Right lobe of liver (tissue), 6 donors: ENCODE measurements around the gene CDH1. TPM values are rescaled to one million over a fixed set of nuclear protein-coding genes. Genes with fewer than 3 reads are reported as not detected.

Experiments
- ATAC-seq, 4 donors: fragments of 200-7000 bp; cut with Tn5 transposase; one replicate each; pipeline ENCODE4 v1.9.1; 2020; ENCODE audit warnings: mild to moderate bottlenecking in 4 of 4, moderate library complexity in 4 of 4
- DNase-seq, 3 donors: peaks; one replicate each; pipeline ENCODE4 v3.0.0-alpha.2; 2020
- H3K27ac ChIP-seq, 3 donors: fragments of 200-600 bp; one replicate each; pipeline ENCODE4 v1.8.0; 2022
- H3K27me3 ChIP-seq, 2 donors: fragments of 200-600 bp; one replicate each; pipeline ENCODE4 v1.8.0; 2022
- H3K36me3 ChIP-seq, 4 donors: fragments of 200-600 bp; sonication (generic) in 1 of 4; one replicate each; pipeline versions ENCODE4 v1.5.1 to v1.8.0; 2017 to 2022; ENCODE audit warnings: control low read depth in 1 of 4
- H3K4me1 ChIP-seq, 4 donors: fragments of 200-600 bp; sonication (generic) in 1 of 4; one replicate each; pipeline versions ENCODE4 v1.5.1 to v1.8.0; 2017 to 2022; ENCODE audit warnings: control low read depth in 1 of 4
- H3K4me3 ChIP-seq, 3 donors: fragments of 200-600 bp; one replicate each; pipeline ENCODE4 v1.8.0; 2022
- H3K9me3 ChIP-seq, 4 donors: fragments of 200-600 bp; sonication (generic) in 1 of 4; one replicate each; pipeline versions ENCODE4 v1.5.1 to v1.8.0; 2017 to 2022; ENCODE audit warnings: control low read depth in 1 of 4
- POLR2A ChIP-seq: fragments of 450-650 bp; IDR thresholded peaks from one replicate; pipeline ENCODE4 v1.6.1; 2017; ENCODE audit warnings: antibody characterized with exemption, mild to moderate bottlenecking
- WGBS: methylation state at CpG from one replicate; pipeline ENCODE4 v1.1.6; 2018; ENCODE audit warnings: low coverage, low lambda C conversion rate; ENCODE audit not compliant: insufficient coverage; ENCODE audit errors: missing lambda C conversion rate; 5-methylcytosine and 5-hydroxymethylcytosine counted together
- intact Hi-C, 2 donors: fragments of 100-400 bp; cut with DNase I; formaldehyde crosslinking; loops; one replicate each; pipeline versions ENCODE4 v1.11.2 to v1.14.1; 2022
- total RNA-seq, 6 experiments: library from RNA; depleted of rRNA in 2 of 6; stranded (reverse); fragments of >200 nt in 2 of 6; fragmentation: NEBNext Ultra II Directional in 3 of 6; extraction: Animal tissue kit (Norgen Biotek cat#: 25700) in 3 of 6; gene quantifications; one replicate each; pipeline versions ENCODE4 v1.1.0 to v1.2.4, GENCODE V29; 2016 to 2023
- TF ChIP-seq, protein P1 (sequence below), 4 donors: fragments of 200-600 bp in 3 of 4; fragments of 450-650 bp in 1 of 4; IDR thresholded peaks; one replicate each; pipeline versions ENCODE4 v1.5.1 to v1.8.0; 2016 to 2022; ENCODE audit warnings: antibody characterized with exemption in 4 of 4, mild to moderate bottlenecking in 2 of 4
- donor health status: DM: no; HTN: yes; CAD: no.
- donor health status: DM: no; HTN: no; CAD: no.
- donor health status: DM: no; HTN: no; CAD: no.
- donor health status: DM: no; HTN: yes; CAD: no.
- donor health status: DM: no; HTN: yes; CAD: no.

CDH1 gene
- total RNA-seq, 6 experiments from 2014 or later: 54.3 to 130 (median 76.5) TPM

DNA sequence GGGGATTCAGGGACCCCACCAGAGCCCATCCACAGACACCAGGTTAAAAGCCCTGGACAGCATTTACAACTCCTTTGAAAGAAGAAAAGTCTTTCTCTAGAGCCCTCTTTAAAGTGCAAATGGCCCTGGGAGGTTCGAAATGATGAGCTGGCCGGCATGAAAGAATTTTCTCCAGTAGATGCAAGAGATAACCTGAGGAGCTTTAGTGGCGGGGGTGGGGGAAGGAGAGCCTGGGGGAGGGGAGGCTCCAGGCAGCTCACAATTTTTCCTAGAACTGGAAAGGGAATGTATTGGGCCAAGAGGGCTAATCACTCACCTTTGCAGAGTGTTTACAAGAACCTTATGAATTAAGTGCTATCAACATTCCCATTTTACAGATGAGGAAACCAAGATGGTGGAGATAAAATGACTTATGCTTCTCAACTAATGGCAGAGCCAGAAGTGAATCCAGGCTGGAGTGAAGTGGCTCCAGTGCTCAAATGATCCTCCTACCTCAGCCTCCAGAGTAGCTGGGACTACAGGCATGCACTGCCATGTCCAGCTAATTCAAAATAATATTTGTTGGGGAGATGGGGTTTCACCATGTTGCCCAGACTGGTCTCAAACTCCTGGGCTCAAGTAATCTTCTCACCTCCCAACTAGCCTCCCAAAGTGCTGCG lies 4.2 kb upstream of the CDH1 start:
- ATAC-seq: no peak
- no peaks in the 10 kb centered on the region for H3K27me3 ChIP-seq
- intact Hi-C loops: loop anchor here (10.0 kb wide), 1 partner anchor 52 kb away; no protein-coding TSS in a partner anchor
- no peak overlapping the region for H3K4me3 ChIP-seq
- WGBS: 87% methylated on average over 3 of the region's 4 CpGs
- peaks cover 0 to 9% (median 0%) of the 10 kb centered on the region in 4 donors for H3K4me1 ChIP-seq
- no peak overlapping the region for H3K27ac ChIP-seq
- no peak for DNase-seq
- no peak for TF ChIP-seq POLR2A
- TF ChIP-seq, protein P1, sequence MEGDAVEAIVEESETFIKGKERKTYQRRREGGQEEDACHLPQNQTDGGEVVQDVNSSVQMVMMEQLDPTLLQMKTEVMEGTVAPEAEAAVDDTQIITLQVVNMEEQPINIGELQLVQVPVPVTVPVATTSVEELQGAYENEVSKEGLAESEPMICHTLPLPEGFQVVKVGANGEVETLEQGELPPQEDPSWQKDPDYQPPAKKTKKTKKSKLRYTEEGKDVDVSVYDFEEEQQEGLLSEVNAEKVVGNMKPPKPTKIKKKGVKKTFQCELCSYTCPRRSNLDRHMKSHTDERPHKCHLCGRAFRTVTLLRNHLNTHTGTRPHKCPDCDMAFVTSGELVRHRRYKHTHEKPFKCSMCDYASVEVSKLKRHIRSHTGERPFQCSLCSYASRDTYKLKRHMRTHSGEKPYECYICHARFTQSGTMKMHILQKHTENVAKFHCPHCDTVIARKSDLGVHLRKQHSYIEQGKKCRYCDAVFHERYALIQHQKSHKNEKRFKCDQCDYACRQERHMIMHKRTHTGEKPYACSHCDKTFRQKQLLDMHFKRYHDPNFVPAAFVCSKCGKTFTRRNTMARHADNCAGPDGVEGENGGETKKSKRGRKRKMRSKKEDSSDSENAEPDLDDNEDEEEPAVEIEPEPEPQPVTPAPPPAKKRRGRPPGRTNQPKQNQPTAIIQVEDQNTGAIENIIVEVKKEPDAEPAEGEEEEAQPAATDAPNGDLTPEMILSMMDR (IDR thresholded peaks at IDR 0.05): no peak
- H3K9me3 ChIP-seq: no peaks in the 10 kb centered on the region
- H3K36me3 ChIP-seq: no peaks in the 10 kb centered on the region

DNA sequence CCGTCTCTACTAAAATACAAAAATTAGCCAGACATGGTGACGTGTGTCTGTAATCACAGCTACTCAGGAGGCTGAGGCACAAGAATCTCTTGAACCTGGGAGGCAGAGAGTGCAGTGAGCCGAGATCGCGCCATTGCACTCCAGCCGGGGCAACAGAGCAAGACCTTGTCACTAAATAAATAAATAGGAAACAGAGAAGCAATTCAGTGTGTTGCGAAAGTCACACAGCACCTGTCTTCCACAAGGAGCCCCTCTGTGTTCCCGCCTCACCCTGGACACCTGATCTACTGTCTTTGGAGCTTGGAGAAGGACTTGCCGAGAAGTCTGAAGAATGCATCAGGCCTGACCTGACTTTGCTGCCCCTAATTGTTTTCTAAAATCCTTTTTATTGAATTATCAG lies 3.5 kb upstream of the CDH1 start:
- Histone ChIP-seq H3K27me3 (no peaks in the 10 kb centered on the region), H3K36me3 (no peaks in the 10 kb centered on the region), H3K27ac (no peak overlapping the region), H3K4me1 (peaks cover 0 to 9% (median 0%) of the 10 kb centered on the region in 4 donors), H3K4me3 (no peak overlapping the region), H3K9me3 (no peaks in the 10 kb centered on the region)
- intact Hi-C loops: loop anchor here (10.0 kb wide), 1 partner anchor 51 kb away; no protein-coding TSS in a partner anchor
- 88% methylated on average over 8 of the region's 9 CpGs for WGBS
- TF ChIP-seq, protein P1 (IDR thresholded peaks at IDR 0.05): no peak
- TF ChIP-seq POLR2A: no peak
- ATAC-seq (no peak), DNase-seq (no peak)

DNA sequence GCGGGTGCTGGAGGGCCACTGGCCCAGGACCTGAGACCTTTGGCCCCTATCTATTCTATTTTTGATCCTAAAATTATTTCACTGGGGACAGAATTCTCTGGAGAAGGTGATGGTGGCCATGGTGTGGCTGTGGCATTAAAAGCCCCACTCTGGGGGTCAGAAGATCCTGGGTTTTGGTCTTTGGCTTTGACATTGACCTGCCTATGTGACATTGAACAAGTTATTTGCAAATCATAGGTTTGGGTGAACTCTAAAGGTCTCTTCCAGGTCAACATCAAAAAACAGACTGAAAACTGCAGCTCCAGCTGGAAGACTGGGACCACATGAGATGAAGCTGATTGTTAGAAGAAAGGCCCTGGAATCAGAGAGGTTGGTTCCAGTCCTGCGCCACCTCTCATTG lies 2.3 kb upstream of the CDH1 start:
- WGBS: 90% methylated on average over 2 of the region's 2 CpGs
- DNase-seq: no peak
- Histone ChIP-seq H3K4me1 (peaks cover 0 to 18% (median 4%) of the 10 kb centered on the region in 4 donors), H3K36me3 (no peaks in the 10 kb centered on the region), H3K27me3 (no peaks in the 10 kb centered on the region), H3K9me3 (no peaks in the 10 kb centered on the region), H3K4me3 (no peak overlapping the region), H3K27ac (no peak overlapping the region)
- no peak for TF ChIP-seq POLR2A
- TF ChIP-seq, protein P1 (IDR thresholded peaks at IDR 0.05): no peak
- no peak for ATAC-seq
- intact Hi-C loops: loop anchor here (10.0 kb wide), 1 partner anchor 50 kb away; no protein-coding TSS in a partner anchor

DNA sequence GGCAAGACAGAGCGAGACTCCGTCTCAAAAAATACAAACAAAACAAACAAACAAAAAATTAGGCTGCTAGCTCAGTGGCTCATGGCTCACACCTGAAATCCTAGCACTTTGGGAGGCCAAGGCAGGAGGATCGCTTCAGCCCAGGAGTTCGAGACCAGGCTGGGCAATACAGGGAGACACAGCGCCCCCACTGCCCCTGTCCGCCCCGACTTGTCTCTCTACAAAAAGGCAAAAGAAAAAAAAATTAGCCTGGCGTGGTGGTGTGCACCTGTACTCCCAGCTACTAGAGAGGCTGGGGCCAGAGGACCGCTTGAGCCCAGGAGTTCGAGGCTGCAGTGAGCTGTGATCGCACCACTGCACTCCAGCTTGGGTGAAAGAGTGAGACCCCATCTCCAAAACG lies 531 bp upstream of the CDH1 start:
- H3K36me3 ChIP-seq: no peaks in the 10 kb centered on the region
- intact Hi-C loops: loop anchor here (10.0 kb wide), 1 partner anchor 48 kb away; no protein-coding TSS in a partner anchor
- no peak for DNase-seq
- no peaks in the 10 kb centered on the region for H3K27me3 ChIP-seq
- WGBS: 86% methylated on average over 7 of the region's 12 CpGs
- H3K9me3 ChIP-seq: no peaks in the 10 kb centered on the region
- H3K4me1 ChIP-seq: peaks cover 0 to 35% (median 15%) of the 10 kb centered on the region in 4 donors
- H3K27ac ChIP-seq: no peak overlapping the region
- no peak overlapping the region for H3K4me3 ChIP-seq
- ATAC-seq: no peak
- no peak for TF ChIP-seq POLR2A
- TF ChIP-seq, protein P1 (IDR thresholded peaks at IDR 0.05): no peak
